HEK293 (cell line): ENCODE data around the gene CCER1.

ENCODE experiments used
- ZNF10 ChIP-seq: fragments of 450-650 bp; formaldehyde crosslinking; IDR thresholded peaks from 2 replicates; pipeline ENCODE4 v1.5.1; 2017; ENCODE audit warnings: missing biosample characterization, missing genetic modification characterization
- ZNF148 ChIP-seq: fragments of 450-650 bp; formaldehyde crosslinking; IDR thresholded peaks from 2 replicates; pipeline ENCODE4 v1.5.0; 2017; ENCODE audit warnings: missing biosample characterization, missing genetic modification characterization, borderline replicate concordance
- ZNF2 ChIP-seq: fragments of 450-650 bp; formaldehyde crosslinking; IDR thresholded peaks from 2 replicates; pipeline ENCODE4 v1.5.1; 2016; ENCODE audit warnings: missing biosample characterization, missing genetic modification characterization
- ZNF354C ChIP-seq: fragments of 450-650 bp; formaldehyde crosslinking; IDR thresholded peaks from 2 replicates; pipeline ENCODE4 v1.5.1; 2016; ENCODE audit warnings: missing biosample characterization, missing genetic modification characterization, low read depth, borderline replicate concordance
- ZNF521 ChIP-seq: fragments of 450-650 bp; formaldehyde crosslinking; IDR thresholded peaks from 2 replicates; pipeline ENCODE4 v1.5.1; 2017; ENCODE audit warnings: missing biosample characterization, mild to moderate bottlenecking, missing genetic modification characterization
- ZNF626 ChIP-seq: fragments of 450-650 bp; sonication (Bioruptor Pico); formaldehyde crosslinking; IDR thresholded peaks from 2 replicates; pipeline ENCODE4 v1.5.1; 2018; ENCODE audit warnings: missing biosample characterization, missing genetic modification characterization, inconsistent platforms
- ZNF677 ChIP-seq: fragments of 450-650 bp; IDR thresholded peaks from 2 replicates; pipeline ENCODE4 v1.5.0; 2018; ENCODE audit warnings: missing biosample characterization, mild to moderate bottlenecking, missing genetic modification characterization, moderate library complexity

The CCER1 gene

GRCh38 chr12:90902596-90902995, 52.4 kb downstream of the CCER1 start (continued):
- TF ChIP-seq ZNF148 (tag by site-specific recombination) (no peak), ZNF10 (tag by site-specific recombination) (no peak), ZNF677 (tag by site-specific recombination) (no peak), ZNF354C (tag by site-specific recombination) (no peak), ZNF521 (tag by site-specific recombination) (no peak), ZNF626 (no peak), ZNF2 (tag by site-specific recombination) (no peak)
- TF ChIP-seq, all 188 proteins: peak for 0
